ENCODE data around the gene CCDC12.

CCDC12 gene

DNA sequence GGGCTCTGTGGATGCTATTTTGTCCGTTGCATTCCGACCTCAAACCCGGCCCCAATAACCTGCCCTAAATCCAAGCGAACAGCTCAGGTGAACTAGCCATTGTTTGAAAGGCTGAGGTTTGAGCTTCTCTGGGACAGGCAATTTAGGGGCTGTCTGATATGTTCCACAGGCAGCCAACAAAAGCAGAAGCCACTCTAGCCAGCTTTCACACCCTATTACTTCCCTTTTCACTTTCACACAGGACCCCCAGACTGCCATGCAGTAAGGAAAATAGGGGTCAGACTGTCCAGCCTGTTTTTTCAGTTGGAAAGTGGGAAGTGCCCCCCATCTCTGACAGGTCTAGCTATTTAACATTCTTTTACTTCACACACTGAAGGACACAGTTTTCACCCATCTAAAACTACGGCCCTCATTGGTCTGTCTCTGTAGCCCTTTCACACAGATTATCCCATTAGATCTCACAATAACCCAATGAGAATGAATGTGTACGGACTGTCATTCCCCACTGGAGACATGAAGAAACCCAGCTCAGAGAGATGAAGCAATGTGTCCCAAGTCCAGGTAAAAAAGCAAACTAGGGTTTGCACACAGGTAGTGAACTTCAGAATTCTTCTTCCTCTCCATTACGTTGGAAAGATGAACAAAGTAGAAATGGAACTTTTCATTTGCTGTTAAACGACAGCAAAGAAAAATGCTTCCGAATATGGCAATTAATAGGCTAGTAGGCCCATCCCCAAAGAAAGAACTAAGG lies 1.9 kb downstream of the CCDC12 start:
- H3K23ac ChIP-seq (ENCODE audit: low read length): no peak overlapping the region
- H3K9ac ChIP-seq (ENCODE audit: low read length): peak overlapping the region; percentile 21
- peaks cover 4% of the 10 kb centered on the region for H3K36me3 ChIP-seq (ENCODE audit: control insufficient read depth, insufficient read depth, low read length)
- no peak overlapping the region for H4K5ac ChIP-seq (ENCODE audit: low read length)
- no peak overlapping the region for H3K4me3 ChIP-seq (ENCODE audit: low read length)
- H3K27ac ChIP-seq (ENCODE audit: low read depth, low read length): no peak overlapping the region
- no peak overlapping the region for H2BK5ac ChIP-seq (ENCODE audit: low read length)
- H3K4me2 ChIP-seq (ENCODE audit: low read length): no peak overlapping the region
- no peak overlapping the region for H4K8ac ChIP-seq (ENCODE audit: low read depth, low read length)
- whole genome bisulfite sequencing (ENCODE audit: extremely low coverage, insufficient coverage, low lambda C conversion rate): no CpG with 5 or more reads among the region's 9 CpGs
- H3K4ac ChIP-seq (ENCODE audit: low read depth, low read length): no peak overlapping the region
- H2BK15ac ChIP-seq (replicated peaks; ENCODE audit: low read depth): no peak overlapping the region
- no peak overlapping the region for H2BK120ac ChIP-seq (ENCODE audit: low read depth, low read length)
- DNase-seq: no peak
- peaks cover 57% of the 10 kb centered on the region for H3K79me2 ChIP-seq (ENCODE audit: control insufficient read depth, insufficient read depth, low read length)
- peaks cover 11% of the 10 kb centered on the region for H3K79me1 ChIP-seq (ENCODE audit: low read length)
- no peaks in the 10 kb centered on the region for H3K4me1 ChIP-seq (ENCODE audit: control insufficient read depth, low read depth, low read length)
- no peak overlapping the region for H3K18ac ChIP-seq (ENCODE audit: low read length)
- no peak overlapping the region for H2AK5ac ChIP-seq (ENCODE audit: low read length)
- H3K56ac ChIP-seq (ENCODE audit: low read length): peak overlapping the region; percentile 7
- H3K27me3 ChIP-seq (ENCODE audit: insufficient read depth, low read length, poor library complexity): no peaks in the 10 kb centered on the region

- Histone ChIP-seq H4K8ac (ENCODE audit: low read depth, low read length) (no peak overlapping the region), H3K4me2 (ENCODE audit: low read length) (no peak overlapping the region), H3K36me3 (ENCODE audit: control insufficient read depth, insufficient read depth, low read length) (peaks cover 4% of the 10 kb centered on the region), H3K18ac (ENCODE audit: low read length) (no peak overlapping the region), H3K27ac (ENCODE audit: low read depth, low read length) (no peak overlapping the region), H4K5ac (ENCODE audit: low read length) (no peak overlapping the region), H3K9ac (ENCODE audit: low read length) (no peak overlapping the region), H3K4ac (ENCODE audit: low read depth, low read length) (no peak overlapping the region), H3K79me1 (ENCODE audit: low read length) (peaks cover 22% of the 10 kb centered on the region), H3K79me2 (ENCODE audit: control insufficient read depth, insufficient read depth, low read length) (peaks cover 79% of the 10 kb centered on the region), H2AK5ac (ENCODE audit: low read length) (no peak overlapping the region), H2BK5ac (ENCODE audit: low read length) (no peak overlapping the region), H2BK15ac (replicated peaks; ENCODE audit: low read depth) (no peak overlapping the region), H3K4me1 (ENCODE audit: control insufficient read depth, low read depth, low read length) (no peaks in the 10 kb centered on the region), H3K23ac (ENCODE audit: low read length) (no peak overlapping the region), H3K27me3 (ENCODE audit: insufficient read depth, low read length, poor library complexity) (no peaks in the 10 kb centered on the region), H2BK120ac (ENCODE audit: low read depth, low read length) (no peak overlapping the region), H3K4me3 (ENCODE audit: low read length) (no peak overlapping the region), H3K56ac (ENCODE audit: low read length) (no peak overlapping the region)
- no CpG with 5 or more reads among the region's 2 CpGs for WGBS (ENCODE audit: extremely low coverage, insufficient coverage, low lambda C conversion rate)
- DNase-seq: no peak
These were observed 4.1 kb downstream of the CCDC12 start for GRCh38 chr3:46972396-46972795.

- H3K9ac ChIP-seq (ENCODE audit: low read length): no peak overlapping the region
- H2BK120ac ChIP-seq (ENCODE audit: low read depth, low read length): no peak overlapping the region
- H3K4me3 ChIP-seq (ENCODE audit: low read length): no peak overlapping the region
- H3K36me3 ChIP-seq (ENCODE audit: control insufficient read depth, insufficient read depth, low read length): peaks cover 4% of the 10 kb centered on the region
- no CpG with 5 or more reads among the region's 1 CpG for WGBS (ENCODE audit: extremely low coverage, insufficient coverage, low lambda C conversion rate)
- H3K79me2 ChIP-seq (ENCODE audit: control insufficient read depth, insufficient read depth, low read length): peaks cover 85% of the 10 kb centered on the region
- H3K23ac ChIP-seq (ENCODE audit: low read length): no peak overlapping the region
- H3K27ac ChIP-seq (ENCODE audit: low read depth, low read length): no peak overlapping the region
- H4K8ac ChIP-seq (ENCODE audit: low read depth, low read length): no peak overlapping the region
- H3K79me1 ChIP-seq (ENCODE audit: low read length): peaks cover 29% of the 10 kb centered on the region
- H2AK5ac ChIP-seq (ENCODE audit: low read length): no peak overlapping the region
- no peak overlapping the region for H3K18ac ChIP-seq (ENCODE audit: low read length)
- no peak overlapping the region for H3K4ac ChIP-seq (ENCODE audit: low read depth, low read length)
- H3K27me3 ChIP-seq (ENCODE audit: insufficient read depth, low read length, poor library complexity): no peaks in the 10 kb centered on the region
- H2BK5ac ChIP-seq (ENCODE audit: low read length): no peak overlapping the region
- no peak for DNase-seq
- H4K5ac ChIP-seq (ENCODE audit: low read length): no peak overlapping the region
- peaks cover 3% of the 10 kb centered on the region for H3K4me1 ChIP-seq (ENCODE audit: control insufficient read depth, low read depth, low read length)
- no peak overlapping the region for H3K4me2 ChIP-seq (ENCODE audit: low read length)
- no peak overlapping the region for H2BK15ac ChIP-seq (replicated peaks; ENCODE audit: low read depth)
- H3K56ac ChIP-seq (ENCODE audit: low read length): no peak overlapping the region
These were observed 4.8 kb downstream of the CCDC12 start for GRCh38 chr3:46971742-46972141.

DNA sequence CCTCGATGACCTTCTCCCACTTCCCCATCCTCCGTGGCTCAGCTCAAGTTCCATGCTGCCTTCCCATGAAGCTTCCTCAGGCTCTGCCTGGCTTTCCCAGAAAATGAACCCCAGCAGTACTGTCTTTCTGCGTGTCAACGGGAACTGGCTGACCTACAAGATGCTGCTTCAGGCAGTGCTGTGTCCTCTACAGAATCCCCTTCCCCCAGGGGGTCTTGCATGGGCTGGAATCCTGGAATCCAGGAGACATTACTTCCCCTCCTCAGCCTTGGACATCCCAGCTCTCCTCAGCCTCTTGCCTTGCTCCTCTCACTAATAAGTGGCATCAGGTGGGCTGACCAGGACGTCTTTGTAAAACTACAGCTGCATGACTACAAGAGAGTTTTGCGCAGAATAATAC lies 5.4 kb downstream of the CCDC12 start:
- Histone ChIP-seq H3K27ac (ENCODE audit: low read depth, low read length) (no peak overlapping the region), H4K5ac (ENCODE audit: low read length) (no peak overlapping the region), H3K4me2 (ENCODE audit: low read length) (no peak overlapping the region), H3K4me1 (ENCODE audit: control insufficient read depth, low read depth, low read length) (peaks cover 3% of the 10 kb centered on the region), H3K79me1 (ENCODE audit: low read length) (peaks cover 30% of the 10 kb centered on the region), H3K36me3 (ENCODE audit: control insufficient read depth, insufficient read depth, low read length) (peaks cover 4% of the 10 kb centered on the region), H2BK120ac (ENCODE audit: low read depth, low read length) (no peak overlapping the region), H4K8ac (ENCODE audit: low read depth, low read length) (no peak overlapping the region), H3K9ac (ENCODE audit: low read length) (no peak overlapping the region), H3K4me3 (ENCODE audit: low read length) (no peak overlapping the region), H3K4ac (ENCODE audit: low read depth, low read length) (no peak overlapping the region), H3K56ac (ENCODE audit: low read length) (no peak overlapping the region), H2AK5ac (ENCODE audit: low read length) (no peak overlapping the region), H3K27me3 (ENCODE audit: insufficient read depth, low read length, poor library complexity) (no peaks in the 10 kb centered on the region), H3K18ac (ENCODE audit: low read length) (no peak overlapping the region), H3K79me2 (ENCODE audit: control insufficient read depth, insufficient read depth, low read length) (peaks cover 90% of the 10 kb centered on the region), H3K23ac (ENCODE audit: low read length) (no peak overlapping the region), H2BK15ac (replicated peaks; ENCODE audit: low read depth) (no peak overlapping the region), H2BK5ac (ENCODE audit: low read length) (no peak overlapping the region)
- no CpG with 5 or more reads among the region's 6 CpGs for WGBS (ENCODE audit: extremely low coverage, insufficient coverage, low lambda C conversion rate)
- no peak for DNase-seq

DNA sequence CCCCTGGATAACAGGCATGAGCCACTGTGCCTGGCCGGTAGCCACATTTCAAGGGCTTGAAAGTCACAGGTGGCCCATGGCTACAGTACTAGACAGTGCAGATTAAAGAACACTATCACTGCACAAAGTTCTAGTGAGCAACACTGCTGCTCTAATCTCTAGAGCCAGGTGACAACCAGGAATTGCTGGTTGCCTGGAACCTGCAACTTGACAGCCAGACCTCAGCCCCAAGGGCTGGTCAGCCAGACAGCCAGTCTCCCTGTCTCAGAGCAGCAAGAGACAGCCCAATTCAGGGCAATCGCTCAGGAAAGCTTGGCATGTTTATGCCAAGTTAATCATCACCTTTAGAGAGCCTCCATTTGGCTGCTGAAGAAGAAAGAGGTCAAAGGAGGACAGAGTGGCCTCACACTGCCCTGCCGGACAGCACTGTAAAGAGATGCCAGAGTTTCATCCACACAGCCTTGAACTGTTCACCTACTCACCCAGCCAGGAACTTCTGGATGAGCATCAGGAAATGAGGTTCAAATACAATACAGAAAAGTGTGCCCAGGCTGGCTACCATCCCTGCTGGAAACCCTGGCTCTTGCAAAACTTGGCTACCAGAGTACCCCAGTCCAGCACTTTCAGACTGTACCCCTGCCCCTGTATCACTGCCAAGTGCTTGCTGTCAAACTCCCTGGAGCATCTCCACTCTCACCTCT lies 6.0 kb downstream of the CCDC12 start:
- no CpG with 5 or more reads among the region's 3 CpGs for WGBS (ENCODE audit: extremely low coverage, insufficient coverage, low lambda C conversion rate)
- H3K27me3 ChIP-seq (ENCODE audit: insufficient read depth, low read length, poor library complexity): no peaks in the 10 kb centered on the region
- H3K56ac ChIP-seq (ENCODE audit: low read length): no peak overlapping the region
- no peak overlapping the region for H2AK5ac ChIP-seq (ENCODE audit: low read length)
- H2BK120ac ChIP-seq (ENCODE audit: low read depth, low read length): no peak overlapping the region
- no peak overlapping the region for H4K5ac ChIP-seq (ENCODE audit: low read length)
- no peak overlapping the region for H3K4me3 ChIP-seq (ENCODE audit: low read length)
- H3K18ac ChIP-seq (ENCODE audit: low read length): no peak overlapping the region
- H3K79me1 ChIP-seq (ENCODE audit: low read length): peaks cover 35% of the 10 kb centered on the region
- H3K4ac ChIP-seq (ENCODE audit: low read depth, low read length): no peak overlapping the region
- no peak overlapping the region for H3K27ac ChIP-seq (ENCODE audit: low read depth, low read length)
- peaks cover 3% of the 10 kb centered on the region for H3K4me1 ChIP-seq (ENCODE audit: control insufficient read depth, low read depth, low read length)
- no peak overlapping the region for H3K4me2 ChIP-seq (ENCODE audit: low read length)
- no peak overlapping the region for H4K8ac ChIP-seq (ENCODE audit: low read depth, low read length)
- H2BK15ac ChIP-seq (replicated peaks; ENCODE audit: low read depth): no peak overlapping the region
- peaks cover 90% of the 10 kb centered on the region for H3K79me2 ChIP-seq (ENCODE audit: control insufficient read depth, insufficient read depth, low read length)
- H2BK5ac ChIP-seq (ENCODE audit: low read length): no peak overlapping the region
- DNase-seq: no peak
- H3K36me3 ChIP-seq (ENCODE audit: control insufficient read depth, insufficient read depth, low read length): peaks cover 6% of the 10 kb centered on the region
- no peak overlapping the region for H3K23ac ChIP-seq (ENCODE audit: low read length)
- no peak overlapping the region for H3K9ac ChIP-seq (ENCODE audit: low read length)

All from mesendoderm (in vitro differentiated cells).